OCI-LY1 (cell line): ENCODE data around the gene IFI27.

Experiments
- CTCF ChIP-seq: fragments of 200-600 bp; sonication (generic), shearing (Covaris generic); IDR thresholded peaks from 2 replicates; pipeline ENCODE4 v1.5.1; 2017; ENCODE audit warnings: mild to moderate bottlenecking, antibody characterized with exemption, low read length, moderate library complexity, mixed read lengths
- EZH2 ChIP-seq: fragments of 200-600 bp; sonication (generic), shearing (Covaris generic); IDR thresholded peaks from 2 replicates; pipeline ENCODE4 v1.8.0; 2017; ENCODE audit warnings: borderline replicate concordance, mixed run types, mild to moderate bottlenecking, antibody characterized with exemption, low read length, moderate library complexity, mixed read lengths

GRCh38 chr14:94152676-94153075 is 42.1 kb downstream of the IFI27 start:
- TF ChIP-seq CTCF (no peak), EZH2 (no peak)
